Natural killer cell (primary cell): ENCODE results near the gene DUSP22. TPM values are rescaled to one million over a fixed set of nuclear protein-coding genes. Genes with fewer than 3 reads are reported as not detected.

Experiments
- ATAC-seq, 3 donors: fragments of 150-1000 bp in 2 of 3; fragments of 200-7000 bp in 1 of 3; cut with Tn5 transposase; 1 replicate in 1 of 3; 2 replicates in 2 of 3; pipeline ENCODE4 v1.10.0; 2021; ENCODE audit warnings: mild to moderate bottlenecking in 2 of 3, moderate library complexity in 2 of 3
- DNase-seq, 2 donors: peaks; one replicate each; pipeline versions ENCODE4 v3.0.0 to v3.0.0-alpha.2; 2013 to 2021; ENCODE audit warnings: mixed read lengths in 1 of 2
- H3K27ac ChIP-seq: one replicate; pipeline ENCODE4 v1.5.1; 2013; ENCODE audit warnings: mild to moderate bottlenecking, low read length
- H3K27me3 ChIP-seq: one replicate; pipeline ENCODE4 v1.6.1; 2013; ENCODE audit warnings: low read length; ENCODE audit not compliant: control insufficient read depth, insufficient read depth
- H3K36me3 ChIP-seq: one replicate; pipeline ENCODE4 v1.6.1; 2013; ENCODE audit warnings: low read length; ENCODE audit not compliant: control insufficient read depth, insufficient read depth
- H3K4me1 ChIP-seq: one replicate; pipeline ENCODE4 v1.6.1; 2013; ENCODE audit warnings: low read length; ENCODE audit not compliant: control insufficient read depth, insufficient read depth
- H3K4me3 ChIP-seq: one replicate; pipeline ENCODE4 v1.5.1; 2013; ENCODE audit warnings: low read length
- H3K9me3 ChIP-seq: one replicate; pipeline ENCODE4 v1.6.1; 2013; ENCODE audit warnings: low read length; ENCODE audit not compliant: control insufficient read depth, insufficient read depth
- H3K27ac Mint-ChIP-seq, 2 donors: one replicate each; pipeline ENCODE4 v1.8.0; 2022; ENCODE audit warnings: mild to moderate bottlenecking in 2 of 2, mixed read lengths in 2 of 2, moderate library complexity in 1 of 2
- H3K27me3 Mint-ChIP-seq, 2 donors: one replicate each; pipeline ENCODE4 v1.8.0; 2022; ENCODE audit warnings: low read depth in 2 of 2, mixed read lengths in 2 of 2
- H3K36me3 Mint-ChIP-seq: one replicate; pipeline ENCODE4 v1.8.0; 2022; ENCODE audit warnings: mixed read lengths
- H3K4me1 Mint-ChIP-seq, 2 donors: one replicate each; pipeline ENCODE4 v1.8.0; 2022; ENCODE audit warnings: mixed read lengths in 2 of 2
- H3K4me3 Mint-ChIP-seq: one replicate; pipeline ENCODE4 v1.8.0; 2022; ENCODE audit warnings: mild to moderate bottlenecking, moderate library complexity, mixed read lengths
- H3K9me3 Mint-ChIP-seq, 2 donors: one replicate each; pipeline ENCODE4 v1.8.0; 2022; ENCODE audit warnings: mixed read lengths in 2 of 2
- WGBS: methylation state at CpG from one replicate; pipeline ENCODE4 v1.1.7; 2013; ENCODE audit warnings: missing lambda C conversion rate; ENCODE audit not compliant: insufficient coverage; 5-methylcytosine and 5-hydroxymethylcytosine counted together
- intact Hi-C: fragments of 100-400 bp; cut with micrococcal nuclease; formaldehyde crosslinking; loops from one replicate; pipeline ENCODE4 v1.14.2; 2022
- total RNA-seq, 4 donors: library from RNA; stranded (reverse); fragments of 120-200 nt in 1 of 4; gene quantifications; one replicate each; pipeline versions ENCODE4 v1.2.3 to v1.2.4, GENCODE V29; 2013 to 2022
- TF ChIP-seq, protein P1 (sequence below): fragments of 200-600 bp; IDR thresholded peaks from one replicate; pipeline ENCODE4 v1.8.0; 2022; ENCODE audit warnings: antibody characterized with exemption

The DUSP22 gene
- total RNA-seq, 3 donors from 2014 or later (not counting 1 experiment from before 2014, with no cell fraction given), result 50.4 to 61.5 (median 56.6) TPM

DNA sequence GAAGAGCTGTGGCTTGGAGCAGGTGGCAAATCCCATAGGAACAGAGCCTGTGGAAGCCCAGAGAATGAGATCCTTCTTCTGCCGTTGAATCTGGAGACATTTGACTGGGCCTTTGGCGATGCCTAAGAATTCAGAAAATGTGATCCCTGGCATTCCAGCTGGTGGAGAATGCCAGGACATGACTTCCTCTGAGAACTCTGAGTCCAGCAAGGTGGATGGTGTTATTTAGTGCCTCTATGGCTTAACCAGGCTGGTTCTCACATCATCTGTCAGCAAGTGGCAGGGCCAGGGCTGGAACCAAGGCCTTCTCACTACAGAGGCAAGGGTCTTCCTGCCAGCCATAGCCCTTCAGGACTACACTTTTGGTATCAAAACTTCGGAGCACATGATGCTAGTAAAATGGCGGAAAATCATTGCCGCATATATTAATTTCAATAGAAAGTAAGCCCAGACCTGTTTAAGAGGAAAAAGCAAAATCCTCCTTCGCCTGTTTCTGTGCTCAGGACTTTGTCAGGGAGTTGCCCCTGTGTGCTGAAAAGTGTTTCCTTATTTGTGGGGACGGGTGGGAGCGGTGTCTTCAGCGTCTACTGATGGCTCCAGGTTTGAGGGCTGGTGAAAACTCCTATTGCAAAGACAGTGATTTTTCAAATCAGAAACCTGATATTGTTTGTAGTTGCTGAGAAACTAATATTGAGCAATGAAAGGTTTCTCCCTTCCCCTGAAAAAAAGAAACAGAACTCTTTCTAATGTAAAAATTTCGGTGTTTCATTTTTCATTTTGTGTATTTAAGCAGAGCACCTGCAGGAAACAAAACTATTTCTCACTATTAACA lies 23.9 kb downstream of the DUSP22 start:
- H3K4me1 Mint-ChIP-seq, result peaks cover 45 to 51% of the 10 kb centered on the region in 2 donors
- no peaks in the 10 kb centered on the region for H3K36me3 Mint-ChIP-seq
- no peak overlapping the region for H3K27ac Mint-ChIP-seq
- Histone ChIP-seq H3K36me3 (no peaks in the 10 kb centered on the region), H3K27ac (no peak overlapping the region), H3K4me1 (peaks cover 53% of the 10 kb centered on the region), H3K4me3 (no peak overlapping the region), H3K9me3 (no peaks in the 10 kb centered on the region), H3K27me3 (no peaks in the 10 kb centered on the region)
- no peaks in the 10 kb centered on the region for H3K9me3 Mint-ChIP-seq
- H3K27me3 Mint-ChIP-seq, result no peaks in the 10 kb centered on the region
- WGBS, result 83% methylated on average over 10 of the region's 10 CpGs
- ATAC-seq, result no peak
- no peak overlapping the region for H3K4me3 Mint-ChIP-seq
- DNase-seq, result no peak
- TF ChIP-seq, protein P1, sequence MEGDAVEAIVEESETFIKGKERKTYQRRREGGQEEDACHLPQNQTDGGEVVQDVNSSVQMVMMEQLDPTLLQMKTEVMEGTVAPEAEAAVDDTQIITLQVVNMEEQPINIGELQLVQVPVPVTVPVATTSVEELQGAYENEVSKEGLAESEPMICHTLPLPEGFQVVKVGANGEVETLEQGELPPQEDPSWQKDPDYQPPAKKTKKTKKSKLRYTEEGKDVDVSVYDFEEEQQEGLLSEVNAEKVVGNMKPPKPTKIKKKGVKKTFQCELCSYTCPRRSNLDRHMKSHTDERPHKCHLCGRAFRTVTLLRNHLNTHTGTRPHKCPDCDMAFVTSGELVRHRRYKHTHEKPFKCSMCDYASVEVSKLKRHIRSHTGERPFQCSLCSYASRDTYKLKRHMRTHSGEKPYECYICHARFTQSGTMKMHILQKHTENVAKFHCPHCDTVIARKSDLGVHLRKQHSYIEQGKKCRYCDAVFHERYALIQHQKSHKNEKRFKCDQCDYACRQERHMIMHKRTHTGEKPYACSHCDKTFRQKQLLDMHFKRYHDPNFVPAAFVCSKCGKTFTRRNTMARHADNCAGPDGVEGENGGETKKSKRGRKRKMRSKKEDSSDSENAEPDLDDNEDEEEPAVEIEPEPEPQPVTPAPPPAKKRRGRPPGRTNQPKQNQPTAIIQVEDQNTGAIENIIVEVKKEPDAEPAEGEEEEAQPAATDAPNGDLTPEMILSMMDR, result no peak
- intact Hi-C loops, result no loop called here

DNA sequence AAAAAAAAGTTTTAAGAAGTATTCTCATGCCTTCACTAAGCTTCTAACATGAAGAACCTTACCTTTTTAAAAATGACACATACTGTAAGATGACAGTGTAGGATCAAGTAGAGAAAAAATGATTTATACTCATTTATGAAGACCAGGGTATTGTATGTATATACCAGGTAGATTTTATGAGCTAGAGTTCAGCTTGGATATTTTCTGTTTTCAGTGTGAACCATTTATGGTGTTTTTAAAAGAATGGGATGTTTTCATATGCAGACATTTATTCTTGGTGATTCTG lies 24.4 kb downstream of the DUSP22 start:
- TF ChIP-seq, protein P1, result no peak
- no peak for DNase-seq
- no peak for ATAC-seq
- H3K4me1 Mint-ChIP-seq, result peaks cover 44 to 45% of the 10 kb centered on the region in 2 donors
- H3K27me3 Mint-ChIP-seq, result no peaks in the 10 kb centered on the region
- intact Hi-C loops, result no loop called here
- no peak overlapping the region for H3K4me3 Mint-ChIP-seq
- Histone ChIP-seq H3K4me3 (no peak overlapping the region), H3K36me3 (no peaks in the 10 kb centered on the region), H3K27ac (no peak overlapping the region), H3K4me1 (peaks cover 55% of the 10 kb centered on the region), H3K9me3 (no peaks in the 10 kb centered on the region), H3K27me3 (no peaks in the 10 kb centered on the region)
- no peak overlapping the region for H3K27ac Mint-ChIP-seq
- H3K36me3 Mint-ChIP-seq, result no peaks in the 10 kb centered on the region
- no peaks in the 10 kb centered on the region for H3K9me3 Mint-ChIP-seq

DNA sequence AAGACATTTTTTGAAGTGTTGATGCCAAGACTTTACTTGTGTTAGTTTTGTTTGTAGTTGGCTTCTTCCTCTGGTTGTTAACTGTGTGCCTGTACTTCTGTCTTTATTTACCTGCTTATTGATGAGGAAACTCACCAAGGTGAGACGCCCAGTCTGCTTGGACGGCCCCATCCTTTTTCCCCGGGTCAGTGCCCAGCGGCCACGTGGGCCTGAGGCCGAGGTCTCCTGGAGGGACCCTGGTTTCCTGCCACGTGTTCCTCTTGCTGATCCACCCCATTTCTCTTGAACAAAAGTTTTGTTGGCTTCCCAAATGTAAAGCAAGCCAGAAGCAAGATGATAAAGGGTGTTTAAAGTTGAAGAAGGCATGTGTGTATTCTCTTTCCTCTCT lies 24.8 kb downstream of the DUSP22 start:
- TF ChIP-seq, protein P1, result no peak
- no peak for ATAC-seq
- Histone ChIP-seq H3K27ac (peak overlapping the region; percentile 4), H3K9me3 (no peaks in the 10 kb centered on the region), H3K4me3 (no peak overlapping the region), H3K4me1 (peaks cover 53% of the 10 kb centered on the region), H3K27me3 (no peaks in the 10 kb centered on the region), H3K36me3 (no peaks in the 10 kb centered on the region)
- Mint-ChIP-seq H3K27ac (peak overlapping the region in 1 of 2 donors; percentile 51), H3K4me1 (peaks cover 41% of the 10 kb centered on the region in 2 donors), H3K36me3 (no peaks in the 10 kb centered on the region), H3K9me3 (no peaks in the 10 kb centered on the region), H3K27me3 (no peaks in the 10 kb centered on the region), H3K4me3 (no peak overlapping the region)
- DNase-seq, result no peak
- intact Hi-C loops, result no loop called here
- 69% methylated on average over 7 of the region's 7 CpGs for WGBS
